ENCODE results near the gene NQO1. TPM values are rescaled to one million over a fixed set of nuclear protein-coding genes. Genes with fewer than 3 reads are reported as not detected.

Gene NQO1
- total and polyA plus RNA-seq, 3 donors from 2014 or later = 6.6 to 13.5 (median 10.1) TPM

DNA sequence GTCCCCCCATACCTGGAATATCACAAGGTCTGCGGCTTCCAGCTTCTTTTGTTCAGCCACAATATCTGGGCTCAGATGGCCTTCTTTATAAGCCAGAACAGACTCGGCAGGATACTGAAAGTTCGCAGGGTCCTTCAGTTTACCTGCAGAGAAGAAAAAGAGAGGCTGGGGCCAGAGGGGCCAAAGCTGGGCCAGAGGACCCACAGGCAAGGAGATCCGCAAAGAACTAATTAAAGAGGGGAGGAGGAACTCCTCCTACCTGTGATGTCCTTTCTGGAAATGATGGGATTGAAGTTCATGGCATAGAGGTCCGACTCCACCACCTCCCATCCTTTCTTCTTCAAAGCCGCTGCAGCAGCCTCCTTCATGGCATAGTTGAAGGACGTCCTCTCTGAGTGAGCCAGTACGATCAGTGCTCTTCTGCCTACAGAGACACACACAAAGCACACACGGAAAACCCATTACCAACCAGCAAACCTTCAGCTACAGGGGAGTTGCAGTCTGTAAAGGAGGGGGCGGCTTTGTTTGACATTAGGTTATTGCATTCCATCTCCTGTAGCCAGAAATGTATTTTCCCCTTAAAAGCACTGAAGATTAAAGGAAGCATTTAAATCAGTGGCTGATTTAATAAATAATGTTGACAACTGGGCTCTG, 8.1 kb downstream of the NQO1 start:
- 83 to 87% methylated on average over 10 of the region's 10 CpGs for WGBS, 2 donors
- no peaks in the 10 kb centered on the region for H3K36me3 ChIP-seq (ENCODE audit: low read depth, missing control alignments)

DNA sequence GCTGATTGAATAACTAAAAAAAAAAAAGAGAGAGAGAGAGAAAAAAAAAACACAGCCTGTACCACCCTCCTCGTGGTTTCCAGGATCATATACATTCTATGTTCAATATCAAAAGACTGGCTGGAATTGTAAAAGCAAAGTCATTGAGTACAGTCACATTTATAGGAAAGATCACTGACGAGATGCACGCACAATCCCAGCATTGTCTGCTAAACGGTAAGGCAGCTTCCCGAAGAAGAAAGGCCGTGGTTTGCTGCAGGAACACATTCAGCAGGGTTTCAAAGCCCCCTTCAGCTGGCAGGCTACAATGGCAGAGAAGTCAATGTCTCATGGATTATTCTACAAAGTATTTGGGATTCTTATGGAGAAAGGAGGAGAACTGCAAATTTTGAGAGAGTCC, 9.3 kb downstream of the NQO1 start:
- Histone ChIP-seq H3K9me3 (no peaks in the 10 kb centered on the region), H3K27ac (no peak overlapping the region), H3K36me3 (ENCODE audit: low read depth, missing control alignments) (no peaks in the 10 kb centered on the region), H3K4me3 (no peak overlapping the region), H3K27me3 (no peaks in the 10 kb centered on the region), H3K4me1 (no peaks in the 10 kb centered on the region)
- TF ChIP-seq, protein P1, sequence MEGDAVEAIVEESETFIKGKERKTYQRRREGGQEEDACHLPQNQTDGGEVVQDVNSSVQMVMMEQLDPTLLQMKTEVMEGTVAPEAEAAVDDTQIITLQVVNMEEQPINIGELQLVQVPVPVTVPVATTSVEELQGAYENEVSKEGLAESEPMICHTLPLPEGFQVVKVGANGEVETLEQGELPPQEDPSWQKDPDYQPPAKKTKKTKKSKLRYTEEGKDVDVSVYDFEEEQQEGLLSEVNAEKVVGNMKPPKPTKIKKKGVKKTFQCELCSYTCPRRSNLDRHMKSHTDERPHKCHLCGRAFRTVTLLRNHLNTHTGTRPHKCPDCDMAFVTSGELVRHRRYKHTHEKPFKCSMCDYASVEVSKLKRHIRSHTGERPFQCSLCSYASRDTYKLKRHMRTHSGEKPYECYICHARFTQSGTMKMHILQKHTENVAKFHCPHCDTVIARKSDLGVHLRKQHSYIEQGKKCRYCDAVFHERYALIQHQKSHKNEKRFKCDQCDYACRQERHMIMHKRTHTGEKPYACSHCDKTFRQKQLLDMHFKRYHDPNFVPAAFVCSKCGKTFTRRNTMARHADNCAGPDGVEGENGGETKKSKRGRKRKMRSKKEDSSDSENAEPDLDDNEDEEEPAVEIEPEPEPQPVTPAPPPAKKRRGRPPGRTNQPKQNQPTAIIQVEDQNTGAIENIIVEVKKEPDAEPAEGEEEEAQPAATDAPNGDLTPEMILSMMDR (IDR thresholded peaks at IDR 0.05) = no peak
- no peak for TF ChIP-seq POLR2A (IDR thresholded peaks at IDR 0.05)
- no peak for DNase-seq
- WGBS, 2 donors = 95 to 97% methylated on average over 6 of the region's 6 CpGs
- intact Hi-C loops (cut with DNase I; ENCODE audit: low total_unique reads) = no loop called here

More for the DNA sequence above, 8.1 kb downstream of the NQO1 start:
- no peak for DNase-seq
- no peak for TF ChIP-seq POLR2A (IDR thresholded peaks at IDR 0.05)
- TF ChIP-seq, protein P1 (IDR thresholded peaks at IDR 0.05) = no peak
- intact Hi-C loops (cut with DNase I; ENCODE audit: low total_unique reads) = no loop called here
- no peaks in the 10 kb centered on the region for H3K27me3 ChIP-seq
- no peak overlapping the region for H3K4me3 ChIP-seq
- no peak overlapping the region for H3K27ac ChIP-seq
- H3K4me1 ChIP-seq = no peaks in the 10 kb centered on the region
- H3K9me3 ChIP-seq = no peaks in the 10 kb centered on the region

DNA sequence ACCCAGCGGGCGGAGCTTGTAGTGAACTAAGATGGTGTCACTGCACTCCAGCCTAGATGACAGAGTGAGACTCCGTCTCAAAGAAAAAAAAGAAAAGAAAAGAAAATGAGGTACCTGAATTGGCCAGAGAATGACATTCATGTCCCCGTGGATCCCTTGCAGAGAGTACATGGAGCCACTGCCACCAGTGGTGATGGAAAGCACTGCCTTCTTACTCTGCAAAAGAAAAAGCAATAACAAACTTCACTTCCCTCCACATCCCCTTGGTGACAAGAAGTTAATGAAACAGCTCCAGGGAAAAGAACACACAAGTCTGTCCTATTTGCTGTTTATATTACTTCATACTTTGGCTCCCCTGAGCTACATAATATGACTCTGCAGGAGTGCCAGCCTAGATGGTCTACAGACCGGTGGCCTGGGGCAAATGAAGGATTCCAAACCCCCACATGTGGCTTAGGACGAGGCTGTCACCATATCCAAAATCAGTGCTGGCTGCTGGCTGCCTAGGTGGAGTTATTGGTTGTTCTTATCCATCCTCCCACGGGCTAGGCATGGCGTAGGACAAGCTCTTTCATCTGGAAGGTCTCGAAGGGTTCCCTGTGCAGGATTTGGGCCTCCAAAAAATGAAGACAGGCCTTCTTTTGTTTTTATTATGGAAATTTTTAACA, 13.3 kb downstream of the NQO1 start:
- WGBS, 2 donors = 87 to 94% methylated on average over 9 of the region's 9 CpGs

DNA sequence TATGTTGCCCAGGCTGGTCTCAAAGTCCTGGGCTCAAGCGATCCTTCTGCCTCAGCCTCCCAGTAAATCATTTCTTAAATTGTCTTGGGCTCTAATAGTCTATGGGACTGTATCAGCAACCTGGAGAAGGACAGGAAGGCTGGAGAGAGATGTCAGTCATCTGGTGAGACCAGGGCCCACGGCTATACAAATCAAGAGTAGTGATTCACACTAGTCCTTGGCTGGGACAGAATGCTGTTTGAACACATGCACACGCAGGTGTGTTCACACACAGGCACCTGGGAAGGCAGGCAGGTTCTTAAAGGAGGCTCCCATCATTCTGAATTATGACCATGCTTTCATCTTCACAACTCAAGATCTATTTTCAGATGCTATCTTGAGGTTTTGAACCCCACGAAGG, 14.1 kb downstream of the NQO1 start:
- Histone ChIP-seq H3K4me3 (no peak overlapping the region), H3K4me1 (peaks cover 2% of the 10 kb centered on the region), H3K9me3 (no peaks in the 10 kb centered on the region), H3K27ac (no peak overlapping the region), H3K36me3 (ENCODE audit: low read depth, missing control alignments) (no peaks in the 10 kb centered on the region), H3K27me3 (no peaks in the 10 kb centered on the region)
- WGBS, 2 donors = 89 to 95% methylated on average over 4 of the region's 4 CpGs
- intact Hi-C loops (cut with DNase I; ENCODE audit: low total_unique reads) = no loop called here
- TF ChIP-seq, protein P1 (IDR thresholded peaks at IDR 0.05) = no peak
- TF ChIP-seq POLR2A (IDR thresholded peaks at IDR 0.05) = no peak
- DNase-seq = no peak

More for the DNA sequence above, 13.3 kb downstream of the NQO1 start:
- H3K4me3 ChIP-seq = no peak overlapping the region
- H3K9me3 ChIP-seq = no peaks in the 10 kb centered on the region
- peaks cover 2% of the 10 kb centered on the region for H3K4me1 ChIP-seq
- DNase-seq = no peak
- no peaks in the 10 kb centered on the region for H3K27me3 ChIP-seq
- no peak for TF ChIP-seq POLR2A (IDR thresholded peaks at IDR 0.05)
- TF ChIP-seq, protein P1 (IDR thresholded peaks at IDR 0.05) = no peak
- H3K36me3 ChIP-seq (ENCODE audit: low read depth, missing control alignments) = no peaks in the 10 kb centered on the region
- intact Hi-C loops (cut with DNase I; ENCODE audit: low total_unique reads) = no loop called here
- no peak overlapping the region for H3K27ac ChIP-seq

Measured in testis (tissue), 3 donors.